ENCODE results near the gene SNAP91. TPM values are rescaled to one million over a fixed set of nuclear protein-coding genes. Genes with fewer than 3 reads are reported as not detected.
A peak's percentile ranks its signal among the peaks of the same experiment; 100 is the strongest.
"Not testable (repeated sequence)": the region's sequence is repeated elsewhere in the genome, so short reads cannot be mapped to it uniquely, and the experiment has no call there.

Gene SNAP91
- total RNA-seq, result 0.40 to 1.3 TPM (median 0.88 TPM) in 3 replicates

- TF ChIP-seq, protein P1, sequence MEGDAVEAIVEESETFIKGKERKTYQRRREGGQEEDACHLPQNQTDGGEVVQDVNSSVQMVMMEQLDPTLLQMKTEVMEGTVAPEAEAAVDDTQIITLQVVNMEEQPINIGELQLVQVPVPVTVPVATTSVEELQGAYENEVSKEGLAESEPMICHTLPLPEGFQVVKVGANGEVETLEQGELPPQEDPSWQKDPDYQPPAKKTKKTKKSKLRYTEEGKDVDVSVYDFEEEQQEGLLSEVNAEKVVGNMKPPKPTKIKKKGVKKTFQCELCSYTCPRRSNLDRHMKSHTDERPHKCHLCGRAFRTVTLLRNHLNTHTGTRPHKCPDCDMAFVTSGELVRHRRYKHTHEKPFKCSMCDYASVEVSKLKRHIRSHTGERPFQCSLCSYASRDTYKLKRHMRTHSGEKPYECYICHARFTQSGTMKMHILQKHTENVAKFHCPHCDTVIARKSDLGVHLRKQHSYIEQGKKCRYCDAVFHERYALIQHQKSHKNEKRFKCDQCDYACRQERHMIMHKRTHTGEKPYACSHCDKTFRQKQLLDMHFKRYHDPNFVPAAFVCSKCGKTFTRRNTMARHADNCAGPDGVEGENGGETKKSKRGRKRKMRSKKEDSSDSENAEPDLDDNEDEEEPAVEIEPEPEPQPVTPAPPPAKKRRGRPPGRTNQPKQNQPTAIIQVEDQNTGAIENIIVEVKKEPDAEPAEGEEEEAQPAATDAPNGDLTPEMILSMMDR (IDR thresholded peaks at IDR 0.05; ENCODE audit: unreplicated experiment), result no peak
- peak within 1 kb of the TSS; percentile 83 for H3K4me3 Mint-ChIP-seq
- H3K36me3 Mint-ChIP-seq, result no peaks in the 10 kb centered on the region
- H3K4me1 Mint-ChIP-seq, result peaks cover 8% of the 10 kb centered on the region
- peaks cover 19% of the 10 kb centered on the region for H3K9me3 Mint-ChIP-seq
- no peak within 1 kb of the TSS for H3K27ac Mint-ChIP-seq
- peaks cover 78% of the 10 kb centered on the region for H3K27me3 Mint-ChIP-seq (ENCODE audit: low read depth)
- DNase-seq (ENCODE audit: low spot score in 2 of 2, unreplicated experiment in 2 of 2), result peak; percentile 23 to 65
Measured at GRCh38 chr6:83708970-83709747, at the start of gene SNAP91. Gene SNAP91, minus strand, starts transcription at chr6:83709101. Its CDS starts 1,174 bp downstream, at chr6:83707927.

- no peaks in the 10 kb centered on the region for H3K4me1 Mint-ChIP-seq
- TF ChIP-seq, protein P1 (IDR thresholded peaks at IDR 0.05; ENCODE audit: unreplicated experiment), result no peak
- H3K27ac Mint-ChIP-seq, result no peak overlapping the region
- peaks cover 32% of the 10 kb centered on the region for H3K9me3 Mint-ChIP-seq
- no peak overlapping the region for H3K4me3 Mint-ChIP-seq
- no peaks in the 10 kb centered on the region for H3K36me3 Mint-ChIP-seq
- DNase-seq (ENCODE audit: low spot score in 2 of 2, unreplicated experiment in 2 of 2), result no peak
- no peaks in the 10 kb centered on the region for H3K27me3 Mint-ChIP-seq (ENCODE audit: low read depth)
Measured at GRCh38 chr6:83758533-83758932, 49.6 kb upstream of the SNAP91 start.

GRCh38 chr6:83757021-83757420 is 48.1 kb upstream of the SNAP91 start:
- no peak for DNase-seq (ENCODE audit: low spot score in 2 of 2, unreplicated experiment in 2 of 2)
- peaks cover 39% of the 10 kb centered on the region for H3K9me3 Mint-ChIP-seq
- TF ChIP-seq, protein P1 (IDR thresholded peaks at IDR 0.05; ENCODE audit: unreplicated experiment), result no peak
- no peaks in the 10 kb centered on the region for H3K4me1 Mint-ChIP-seq
- no peaks in the 10 kb centered on the region for H3K27me3 Mint-ChIP-seq (ENCODE audit: low read depth)
- H3K27ac Mint-ChIP-seq, result no peak overlapping the region
- H3K36me3 Mint-ChIP-seq, result no peaks in the 10 kb centered on the region
- no peak overlapping the region for H3K4me3 Mint-ChIP-seq

- H3K27me3 Mint-ChIP-seq (ENCODE audit: low read depth), result no peaks in the 10 kb centered on the region
- peaks cover 39% of the 10 kb centered on the region for H3K9me3 Mint-ChIP-seq
- H3K27ac Mint-ChIP-seq, result no peak overlapping the region
- no peak for DNase-seq (ENCODE audit: low spot score in 2 of 2, unreplicated experiment in 2 of 2)
- H3K36me3 Mint-ChIP-seq, result no peaks in the 10 kb centered on the region
- TF ChIP-seq, protein P1 (IDR thresholded peaks at IDR 0.05; ENCODE audit: unreplicated experiment), result no peak
- no peaks in the 10 kb centered on the region for H3K4me1 Mint-ChIP-seq
- H3K4me3 Mint-ChIP-seq, result no peak overlapping the region
Measured at GRCh38 chr6:83756565-83756964, 47.7 kb upstream of the SNAP91 start.

GRCh38 chr6:83752375-83752774 is 43.5 kb upstream of the SNAP91 start:
- not testable (repeated sequence) for H3K27me3 Mint-ChIP-seq (ENCODE audit: low read depth); H3K4me3 Mint-ChIP-seq; H3K27ac Mint-ChIP-seq; H3K4me1 Mint-ChIP-seq; H3K36me3 Mint-ChIP-seq; DNase-seq (ENCODE audit: low spot score in 2 of 2, unreplicated experiment in 2 of 2)
- H3K9me3 Mint-ChIP-seq, result peaks cover 39% of the 10 kb centered on the region

- H3K9me3 Mint-ChIP-seq, result peaks cover 5% of the 10 kb centered on the region
- H3K27me3 Mint-ChIP-seq (ENCODE audit: low read depth), result no peaks in the 10 kb centered on the region
- no peak for DNase-seq (ENCODE audit: low spot score in 2 of 2, unreplicated experiment in 2 of 2)
- no peaks in the 10 kb centered on the region for H3K4me1 Mint-ChIP-seq
- no peak overlapping the region for H3K27ac Mint-ChIP-seq
- no peaks in the 10 kb centered on the region for H3K36me3 Mint-ChIP-seq
- TF ChIP-seq, protein P1 (IDR thresholded peaks at IDR 0.05; ENCODE audit: unreplicated experiment), result no peak
- no peak overlapping the region for H3K4me3 Mint-ChIP-seq
Measured at GRCh38 chr6:83741089-83741488, 32.2 kb upstream of the SNAP91 start.
